ENCODE measurements around the gene PDCD10.

PDCD10 gene

GRCh38 chr3:167684388-167684993 lies 50.2 kb downstream of the PDCD10 start:
- H3K4me3 ChIP-seq (ENCODE audit: low read depth, low read length), result no peak overlapping the region

- H3K4me3 ChIP-seq (ENCODE audit: low read depth, low read length), result no peak overlapping the region
These were observed 55.2 kb downstream of the PDCD10 start for GRCh38 chr3:167679526-167679925.

GRCh38 chr3:167675848-167676247 lies 58.8 kb downstream of the PDCD10 start:
- H3K4me3 ChIP-seq (ENCODE audit: low read depth, low read length), result no peak overlapping the region

GRCh38 chr3:167673221-167673620 lies 61.5 kb downstream of the PDCD10 start:
- no peak overlapping the region for H3K4me3 ChIP-seq (ENCODE audit: low read depth, low read length)

GRCh38 chr3:167671878-167672427 lies 62.7 kb downstream of the PDCD10 start:
- no peak overlapping the region for H3K4me3 ChIP-seq (ENCODE audit: low read depth, low read length)

- H3K4me3 ChIP-seq (ENCODE audit: low read depth, low read length), result no peak overlapping the region
These were observed 65.0 kb downstream of the PDCD10 start for GRCh38 chr3:167669699-167670098.

GRCh38 chr3:167668651-167669050 lies 66.0 kb downstream of the PDCD10 start:
- H3K4me3 ChIP-seq (ENCODE audit: low read depth, low read length), result no peak overlapping the region

- H3K4me3 ChIP-seq (ENCODE audit: low read depth, low read length), result no peak overlapping the region
These were observed 68.1 kb downstream of the PDCD10 start for GRCh38 chr3:167666563-167666962.

GRCh38 chr3:167662919-167663400 lies 71.7 kb downstream of the PDCD10 start:
- no peak overlapping the region for H3K4me3 ChIP-seq (ENCODE audit: low read depth, low read length)

- H3K4me3 ChIP-seq (ENCODE audit: low read depth, low read length), result no peak overlapping the region
These were observed 76.9 kb downstream of the PDCD10 start for GRCh38 chr3:167657684-167658225.

GRCh38 chr3:167656821-167657220 lies 77.9 kb downstream of the PDCD10 start:
- no peak overlapping the region for H3K4me3 ChIP-seq (ENCODE audit: low read depth, low read length)

- no peak within 1 kb of the TSS for H3K4me3 ChIP-seq (ENCODE audit: low read depth, low read length)
These were observed 80.9 kb downstream of the PDCD10 start, which contains the start of gene WDR49 for GRCh38 chr3:167653760-167654159. Gene WDR49, minus strand, starts transcription at chr3:167653942. Its CDS starts 517 bp downstream, at chr3:167653425.

- H3K4me3 ChIP-seq (ENCODE audit: low read depth, low read length), result no peak overlapping the region
These were observed 81.5 kb downstream of the PDCD10 start for GRCh38 chr3:167653155-167653554.

GRCh38 chr3:167651826-167652225 lies 82.9 kb downstream of the PDCD10 start:
- H3K4me3 ChIP-seq (ENCODE audit: low read depth, low read length), result no peak overlapping the region

GRCh38 chr3:167650459-167650858 lies 84.2 kb downstream of the PDCD10 start:
- H3K4me3 ChIP-seq (ENCODE audit: low read depth, low read length), result no peak overlapping the region

GRCh38 chr3:167649746-167650145 lies 84.9 kb downstream of the PDCD10 start:
- no peak overlapping the region for H3K4me3 ChIP-seq (ENCODE audit: low read depth, low read length)

- no peak overlapping the region for H3K4me3 ChIP-seq (ENCODE audit: low read depth, low read length)
These were observed 90.1 kb downstream of the PDCD10 start for GRCh38 chr3:167644611-167645010.

Data from iPS-11a (cell line).